CD14-positive monocyte (primary cell): ENCODE results near the gene ANO4. TPM values are rescaled to one million over a fixed set of nuclear protein-coding genes. Genes with fewer than 3 reads are reported as not detected.

Source experiments
- DNase-seq, 3 donors: peaks; one replicate each; pipeline ENCODE4 v3.0.0-alpha.2; 2011 to 2022
- H2AFZ ChIP-seq: 2 replicates; pipeline ENCODE4 v1.6.0; 2012; ENCODE audit warnings: mild to moderate bottlenecking, low read depth, low read length, inconsistent platforms; ENCODE audit not compliant: insufficient read depth, poor library complexity, severe bottlenecking
- H3K27ac ChIP-seq, 2 donors: 1 replicate in 1 of 2; 2 replicates in 1 of 2; pipeline ENCODE4 v1.5.1; 2012 to 2013; ENCODE audit warnings: low read length in 2 of 2, control low read depth in 1 of 2, inconsistent platforms in 1 of 2, low read depth in 1 of 2, mild to moderate bottlenecking in 1 of 2
- H3K27me3 ChIP-seq, 2 donors: one replicate each; pipeline versions ENCODE4 v1.6.0 to v1.6.1; 2011 to 2013; ENCODE audit warnings: low read length in 2 of 2; ENCODE audit not compliant: control insufficient read depth in 2 of 2, insufficient read depth in 2 of 2
- H3K36me3 ChIP-seq, 2 donors: replicated peaks in 1 of 2; 1 replicate in 1 of 2; 2 replicates in 1 of 2; pipeline versions ENCODE4 v1.5.1 to v1.6.1; 2012 to 2013; ENCODE audit warnings: low read length in 2 of 2, control low read depth in 1 of 2, inconsistent platforms in 1 of 2, mild to moderate bottlenecking in 1 of 2; ENCODE audit not compliant: insufficient read depth in 2 of 2, control insufficient read depth in 1 of 2
- H3K4me1 ChIP-seq, 2 donors: 1 replicate in 1 of 2; 2 replicates in 1 of 2; pipeline versions ENCODE4 v1.5.1 to v1.6.1; 2012 to 2013; ENCODE audit warnings: low read length in 2 of 2, control low read depth in 1 of 2, inconsistent platforms in 1 of 2, mild to moderate bottlenecking in 1 of 2, moderate library complexity in 1 of 2; ENCODE audit not compliant: insufficient read depth in 2 of 2, control insufficient read depth in 1 of 2
- H3K4me2 ChIP-seq: replicated peaks from 2 replicates; pipeline ENCODE3; 2012; ENCODE audit warnings: low read length, moderate library complexity, mild to moderate bottlenecking; ENCODE audit not compliant: poor library complexity, severe bottlenecking; ENCODE audit errors: extremely low read depth
- H3K4me3 ChIP-seq, 3 experiments: fragments of 200-600 bp in 1 of 3; sonication (generic) in 1 of 3; replicated peaks in 1 of 3; 1 replicate in 2 of 3; 2 replicates in 1 of 3; pipeline ENCODE4 v1.5.1; 2011 to 2013; ENCODE audit warnings: low read length in 3 of 3, mild to moderate bottlenecking in 3 of 3, control low read depth in 2 of 3, low read depth in 2 of 3, inconsistent platforms in 1 of 3, moderate library complexity in 1 of 3
- H3K79me2 ChIP-seq: 2 replicates; pipeline ENCODE4 v1.6.0; 2012; ENCODE audit warnings: mild to moderate bottlenecking, control low read depth, inconsistent platforms, low read length, moderate library complexity; ENCODE audit not compliant: insufficient read depth
- H3K9ac ChIP-seq: 2 replicates; pipeline ENCODE4 v1.6.0; 2017; ENCODE audit warnings: low read length, mild to moderate bottlenecking; ENCODE audit not compliant: insufficient read depth, poor library complexity, severe bottlenecking
- H3K9me3 ChIP-seq, 2 donors: replicated peaks in 1 of 2; 1 replicate in 1 of 2; 2 replicates in 1 of 2; pipeline versions ENCODE4 v1.5.1 to v1.6.1; 2012 to 2013; ENCODE audit warnings: low read length in 2 of 2, control low read depth in 1 of 2; ENCODE audit not compliant: control insufficient read depth in 1 of 2, insufficient read depth in 1 of 2
- H4K20me1 ChIP-seq: 2 replicates; pipeline ENCODE4 v1.6.0; 2012; ENCODE audit warnings: mild to moderate bottlenecking, low read length, control low read depth, moderate library complexity; ENCODE audit not compliant: insufficient read depth
- H3K27ac Mint-ChIP-seq, 7 donors: one replicate each; pipeline ENCODE4 v1.8.0; 2020; ENCODE audit warnings: mild to moderate bottlenecking in 7 of 7, mixed read lengths in 7 of 7, moderate library complexity in 6 of 7, inconsistent platforms in 2 of 7
- H3K27me3 Mint-ChIP-seq, 3 donors: one replicate each; pipeline ENCODE4 v1.8.0; 2021 to 2022; ENCODE audit warnings: low read depth in 3 of 3, mild to moderate bottlenecking in 3 of 3, mixed read lengths in 3 of 3, moderate library complexity in 3 of 3, inconsistent platforms in 1 of 3
- H3K36me3 Mint-ChIP-seq, 2 donors: one replicate each; pipeline ENCODE4 v1.8.0; 2020; ENCODE audit warnings: mixed read lengths in 2 of 2, inconsistent platforms in 1 of 2, mild to moderate bottlenecking in 1 of 2
- H3K4me1 Mint-ChIP-seq: one replicate; pipeline ENCODE4 v1.8.0; 2020; ENCODE audit warnings: mild to moderate bottlenecking, mixed read lengths
- H3K4me3 Mint-ChIP-seq, 2 donors: one replicate each; pipeline ENCODE4 v1.8.0; 2020; ENCODE audit warnings: mild to moderate bottlenecking in 2 of 2, mixed read lengths in 2 of 2, moderate library complexity in 1 of 2
- H3K9me3 Mint-ChIP-seq, 7 donors: one replicate each; pipeline ENCODE4 v1.8.0; 2020 to 2022; ENCODE audit warnings: mixed read lengths in 7 of 7, mild to moderate bottlenecking in 6 of 7, moderate library complexity in 6 of 7, inconsistent platforms in 2 of 7
- WGBS: methylation state at CpG from one replicate; pipeline ENCODE4 v1.1.5; 2013; ENCODE audit warnings: missing lambda C conversion rate; ENCODE audit not compliant: insufficient coverage; 5-methylcytosine and 5-hydroxymethylcytosine counted together
- intact Hi-C, 2 donors: fragments of 100-400 bp; cut with micrococcal nuclease; formaldehyde crosslinking; loops; one replicate each; pipeline versions ENCODE4 v1.15.0 to v1.15.1; 2023
- polyA plus RNA-seq, 3 donors: library from polyadenylated mRNA; depleted of rRNA in 1 of 3; unstranded in 2 of 3; stranded (reverse) in 1 of 3; fragments of 300-500 nt in 2 of 3; fragments of >200 nt in 1 of 3; fragmentation: Illumina TruSeq in 2 of 3; gene quantifications; 1 replicate in 2 of 3; 2 replicates in 1 of 3; pipeline ENCODE4 v1.2.3, GENCODE V29; 2012 to 2021
- TF ChIP-seq, protein P1 (sequence below): fragments of 200-600 bp; IDR thresholded peaks from one replicate; pipeline ENCODE4 v1.8.0; 2022; ENCODE audit warnings: antibody characterized with exemption, mild to moderate bottlenecking

Gene ANO4
- polyA plus RNA-seq, 3 donors: not detected

- H2AFZ ChIP-seq: no peak overlapping the region
- no peak for DNase-seq
- no peaks in the 10 kb centered on the region for H3K9me3 ChIP-seq
- no peak overlapping the region for H3K9ac ChIP-seq
- no peaks in the 10 kb centered on the region for H3K36me3 ChIP-seq
- H3K4me3 ChIP-seq: no peak overlapping the region
- no peaks in the 10 kb centered on the region for H3K4me1 ChIP-seq
- no peak overlapping the region for H3K27ac ChIP-seq
- H4K20me1 ChIP-seq: no peaks in the 10 kb centered on the region
- peaks cover 0 to 8% (median 2%) of the 10 kb centered on the region in 7 donors for H3K9me3 Mint-ChIP-seq
- no peaks in the 10 kb centered on the region for H3K27me3 ChIP-seq
- no peaks in the 10 kb centered on the region for H3K4me1 Mint-ChIP-seq
- peaks cover 1 to 5% (median 5%) of the 10 kb centered on the region in 3 donors for H3K27me3 Mint-ChIP-seq
- intact Hi-C loops: no loop called here
- no peaks in the 10 kb centered on the region for H3K36me3 Mint-ChIP-seq
- no peak overlapping the region for H3K4me2 ChIP-seq
- no peaks in the 10 kb centered on the region for H3K79me2 ChIP-seq
- TF ChIP-seq, protein P1, sequence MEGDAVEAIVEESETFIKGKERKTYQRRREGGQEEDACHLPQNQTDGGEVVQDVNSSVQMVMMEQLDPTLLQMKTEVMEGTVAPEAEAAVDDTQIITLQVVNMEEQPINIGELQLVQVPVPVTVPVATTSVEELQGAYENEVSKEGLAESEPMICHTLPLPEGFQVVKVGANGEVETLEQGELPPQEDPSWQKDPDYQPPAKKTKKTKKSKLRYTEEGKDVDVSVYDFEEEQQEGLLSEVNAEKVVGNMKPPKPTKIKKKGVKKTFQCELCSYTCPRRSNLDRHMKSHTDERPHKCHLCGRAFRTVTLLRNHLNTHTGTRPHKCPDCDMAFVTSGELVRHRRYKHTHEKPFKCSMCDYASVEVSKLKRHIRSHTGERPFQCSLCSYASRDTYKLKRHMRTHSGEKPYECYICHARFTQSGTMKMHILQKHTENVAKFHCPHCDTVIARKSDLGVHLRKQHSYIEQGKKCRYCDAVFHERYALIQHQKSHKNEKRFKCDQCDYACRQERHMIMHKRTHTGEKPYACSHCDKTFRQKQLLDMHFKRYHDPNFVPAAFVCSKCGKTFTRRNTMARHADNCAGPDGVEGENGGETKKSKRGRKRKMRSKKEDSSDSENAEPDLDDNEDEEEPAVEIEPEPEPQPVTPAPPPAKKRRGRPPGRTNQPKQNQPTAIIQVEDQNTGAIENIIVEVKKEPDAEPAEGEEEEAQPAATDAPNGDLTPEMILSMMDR: no peak
- 57% methylated on average over 1 of the region's 3 CpGs for WGBS
- H3K27ac Mint-ChIP-seq: no peak overlapping the region
- no peak overlapping the region for H3K4me3 Mint-ChIP-seq
These were observed 208.3 kb downstream of the ANO4 start for GRCh38 chr12:101002696-101003419.

DNA sequence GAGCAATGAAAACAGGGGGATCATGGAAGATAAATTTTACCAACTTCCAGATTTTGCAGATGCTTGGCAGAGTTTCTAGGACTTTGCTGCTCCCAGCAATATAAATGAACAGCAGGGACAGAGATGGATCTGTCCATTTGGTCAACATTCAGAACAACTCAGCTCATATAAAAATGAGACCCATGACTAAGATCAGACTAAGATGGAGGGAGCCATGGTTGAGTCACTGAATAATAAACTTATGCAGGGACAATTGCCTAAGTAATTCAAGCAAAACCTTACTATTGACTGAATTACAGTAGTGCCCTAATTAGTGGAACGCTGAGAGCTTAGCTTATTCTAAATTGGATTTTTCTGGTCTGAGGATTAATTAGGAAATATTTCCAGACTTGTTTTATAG is 210.3 kb downstream of the ANO4 start:
- Mint-ChIP-seq H3K4me3 (no peak overlapping the region), H3K4me1 (no peaks in the 10 kb centered on the region), H3K27ac (no peak overlapping the region), H3K9me3 (peaks cover 2 to 10% (median 4%) of the 10 kb centered on the region in 7 donors), H3K27me3 (peaks cover 1 to 4% (median 3%) of the 10 kb centered on the region in 3 donors), H3K36me3 (no peaks in the 10 kb centered on the region)
- Histone ChIP-seq H3K9ac (no peak overlapping the region), H3K79me2 (no peaks in the 10 kb centered on the region), H4K20me1 (no peaks in the 10 kb centered on the region), H3K27me3 (no peaks in the 10 kb centered on the region), H3K4me2 (no peak overlapping the region), H3K4me1 (no peaks in the 10 kb centered on the region), H3K9me3 (peaks cover 0 to 10% of the 10 kb centered on the region in 2 donors), H2AFZ (no peak overlapping the region), H3K4me3 (no peak overlapping the region), H3K27ac (no peak overlapping the region), H3K36me3 (no peaks in the 10 kb centered on the region)
- TF ChIP-seq, protein P1: no peak
- intact Hi-C loops: no loop called here
- no peak for DNase-seq
- WGBS: no CpG with 5 or more reads among the region's 1 CpG
